HG02884 (cell line): ENCODE measurements around the gene CATSPERE.
"Not testable (repeated sequence)": the region's sequence is repeated elsewhere in the genome, so short reads cannot be mapped to it uniquely, and the experiment has no call there.

Experiments used
- ATAC-seq: cut with Tn5 transposase; IDR thresholded peaks from one replicate; pipeline ENCODE4 v1.9.1; 2021; ENCODE audit warnings: mild to moderate bottlenecking, moderate library complexity; ENCODE audit not compliant: unreplicated experiment

CATSPERE gene

GRCh38 chr1:244447552-244447951 is 13.5 kb upstream of the CATSPERE start:
- no peak for ATAC-seq

GRCh38 chr1:244448279-244449036 is 12.6 kb upstream of the CATSPERE start:
- no peak for ATAC-seq

- no peak for ATAC-seq
Measured at GRCh38 chr1:244449936-244450508, 11.1 kb upstream of the CATSPERE start.

GRCh38 chr1:244450597-244451538 is 10.2 kb upstream of the CATSPERE start:
- ATAC-seq: peak; percentile 11

- ATAC-seq: no peak
Measured at GRCh38 chr1:244451539-244451950, 9.5 kb upstream of the CATSPERE start, which contains the start of gene ADSS2. ADSS2 (minus strand) TSS chr1:244451909; CDS start chr1:244451817, 92 bp downstream.

- peak; percentile 91 for ATAC-seq
Measured at GRCh38 chr1:244451951-244452795, 8.9 kb upstream of the CATSPERE start.

- ATAC-seq: no peak
Measured at GRCh38 chr1:244454412-244454811, 6.7 kb upstream of the CATSPERE start.

GRCh38 chr1:244456586-244456985 is 4.5 kb upstream of the CATSPERE start:
- ATAC-seq: no peak

- no peak for ATAC-seq
Measured at GRCh38 chr1:244458781-244459180, 2.3 kb upstream of the CATSPERE start.

GRCh38 chr1:244460197-244460596 is 876 bp upstream of the CATSPERE start:
- no peak for ATAC-seq

- ATAC-seq: no peak
Measured at GRCh38 chr1:244466724-244467123, 5.7 kb downstream of the CATSPERE start.

- ATAC-seq: no peak
Measured at GRCh38 chr1:244473059-244473605, 12.1 kb downstream of the CATSPERE start.

- ATAC-seq: not testable (repeated sequence)
Measured at GRCh38 chr1:244484971-244485370, 23.9 kb downstream of the CATSPERE start.

- ATAC-seq: no peak
Measured at GRCh38 chr1:244494653-244495052, 33.6 kb downstream of the CATSPERE start.

- no peak for ATAC-seq
Measured at GRCh38 chr1:244496186-244496585, 35.1 kb downstream of the CATSPERE start.

- ATAC-seq: no peak
Measured at GRCh38 chr1:244497805-244498204, 36.7 kb downstream of the CATSPERE start.

GRCh38 chr1:244499484-244499883 is 38.4 kb downstream of the CATSPERE start:
- ATAC-seq: not testable (repeated sequence)

GRCh38 chr1:244500515-244500914 is 39.4 kb downstream of the CATSPERE start:
- not testable (repeated sequence) for ATAC-seq

GRCh38 chr1:244502630-244503029 is 41.6 kb downstream of the CATSPERE start:
- no peak for ATAC-seq

- ATAC-seq: no peak
Measured at GRCh38 chr1:244513493-244513892, 52.4 kb downstream of the CATSPERE start.
